ENCODE data around the gene APPBP2. TPM values are rescaled to one million over a fixed set of nuclear protein-coding genes. Genes with fewer than 3 reads are reported as not detected.
"Not testable (repeated sequence)": the region's sequence is repeated elsewhere in the genome, so short reads cannot be mapped to it uniquely, and the experiment has no call there.

Gene APPBP2
- total RNA-seq, 1 donor from 2014 or later = 55.1 TPM

- DNase-seq (ENCODE audit: low spot score) = not testable (repeated sequence)
Observed at GRCh38 chr17:60433021-60433997, 92.7 kb downstream of the APPBP2 start.

DNA sequence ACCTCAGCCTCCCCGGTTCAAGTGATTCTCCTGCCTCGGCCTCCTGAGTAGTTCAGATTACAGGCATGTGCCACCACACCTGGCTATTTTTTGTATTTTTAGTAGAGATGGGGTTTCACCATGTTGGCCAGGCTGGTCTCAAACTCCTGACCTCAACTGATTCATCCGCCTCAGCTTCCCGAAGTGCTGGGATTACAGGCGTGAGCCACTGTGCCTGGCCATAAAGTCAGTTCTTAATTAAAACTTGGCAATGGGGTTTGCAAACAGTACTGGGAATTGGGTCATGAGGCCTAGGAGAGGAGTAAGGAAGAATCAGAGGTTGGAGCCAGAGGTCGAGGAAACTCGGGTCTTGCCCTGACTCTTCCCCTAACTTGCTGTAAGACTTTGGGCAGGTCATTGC lies 95.5 kb downstream of the APPBP2 start:
- not testable (repeated sequence) for DNase-seq (ENCODE audit: low spot score)

GRCh38 chr17:60428491-60428890 lies 97.6 kb downstream of the APPBP2 start:
- not testable (repeated sequence) for DNase-seq (ENCODE audit: low spot score)

- no peak for DNase-seq (ENCODE audit: low spot score)
Observed at GRCh38 chr17:60426596-60426995, 99.4 kb downstream of the APPBP2 start.

- no peak for DNase-seq (ENCODE audit: low spot score)
Observed at GRCh38 chr17:60425626-60426025, 100.4 kb downstream of the APPBP2 start.

GRCh38 chr17:60423865-60424264 lies 102.2 kb downstream of the APPBP2 start:
- no peak for DNase-seq (ENCODE audit: low spot score)

GRCh38 chr17:60422162-60422665 lies 103.8 kb downstream of the APPBP2 start, which contains the start of gene CHCT1:
Gene CHCT1, plus strand, starts transcription at chr17:60422489. Its CDS starts 104 bp downstream, at chr17:60422593.
- no peak for DNase-seq (ENCODE audit: low spot score)

DNA sequence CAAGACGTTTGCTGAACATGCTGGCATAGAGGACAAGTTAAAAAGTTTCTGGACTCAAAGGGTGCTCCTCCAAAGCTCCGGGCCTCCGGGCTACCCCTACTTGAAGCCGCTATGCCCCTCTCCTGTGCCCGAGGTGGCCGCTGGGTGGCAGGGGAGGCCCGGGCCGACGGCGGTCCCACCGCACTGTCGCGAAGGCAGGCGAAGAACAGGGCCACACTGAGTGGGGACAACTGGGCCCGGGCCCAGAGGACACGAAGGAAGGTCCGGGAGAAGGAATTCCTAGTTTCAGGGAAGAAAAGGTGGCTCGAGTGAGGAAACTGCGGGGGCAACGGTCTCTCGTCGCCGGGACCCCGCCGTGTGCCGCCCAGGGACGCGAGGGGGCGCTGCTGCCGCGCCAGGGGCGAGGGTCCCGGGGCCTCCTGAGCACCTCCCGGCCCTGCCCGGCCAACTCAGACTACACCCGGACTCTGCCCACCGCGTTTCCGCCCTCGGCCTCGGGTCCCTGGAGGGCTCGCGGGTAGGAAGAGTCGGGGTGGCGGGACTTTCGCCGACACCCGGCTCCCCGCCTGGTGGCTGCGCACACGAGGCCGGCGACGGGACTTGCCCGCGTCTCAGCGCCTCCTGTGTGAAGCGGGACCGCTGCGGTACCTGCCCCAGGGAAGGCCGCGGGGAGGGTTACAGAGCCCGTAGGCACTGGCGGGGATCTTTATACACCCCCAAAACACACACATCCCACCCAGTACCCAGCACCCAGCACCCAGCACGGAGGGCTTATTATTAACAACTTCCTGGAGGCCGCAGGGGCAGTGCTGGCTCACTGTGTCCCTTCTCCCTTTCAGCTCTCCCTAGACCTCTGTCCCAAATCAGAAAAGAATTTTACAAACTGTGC lies 104.5 kb downstream of the APPBP2 start:
- DNase-seq (ENCODE audit: low spot score) = peak; percentile 48

GRCh38 chr17:60419875-60420274 lies 106.2 kb downstream of the APPBP2 start:
- DNase-seq (ENCODE audit: low spot score) = not testable (repeated sequence)

- DNase-seq (ENCODE audit: low spot score) = not testable (repeated sequence)
Observed at GRCh38 chr17:60419003-60419402, 107.0 kb downstream of the APPBP2 start.

DNA sequence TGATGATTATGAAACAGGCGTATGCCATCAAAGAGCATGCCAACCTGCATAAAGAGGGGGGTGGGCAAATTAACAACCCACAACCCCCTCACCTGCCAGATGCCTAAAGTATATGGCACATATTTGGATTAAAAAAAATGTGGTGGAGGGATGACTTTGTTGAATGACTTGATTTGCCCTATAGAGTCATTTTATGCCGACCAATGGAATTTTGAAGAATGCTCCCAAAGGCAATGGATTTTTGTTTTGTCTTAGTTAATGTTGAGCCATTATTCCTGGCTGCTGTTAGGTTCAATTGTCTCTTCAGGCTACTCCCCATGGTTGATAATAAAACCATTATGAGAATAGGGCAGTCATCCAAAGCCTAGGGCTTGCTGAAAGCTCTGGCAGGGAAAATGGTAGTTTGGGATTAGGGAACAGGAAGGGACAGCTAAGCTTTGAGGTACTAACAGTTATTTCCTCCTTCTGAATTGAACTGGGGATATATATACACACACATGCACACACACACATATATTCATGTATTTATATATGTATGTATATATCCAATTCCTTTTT lies 109.6 kb downstream of the APPBP2 start:
- no peak for DNase-seq (ENCODE audit: low spot score)

- DNase-seq (ENCODE audit: low spot score) = no peak
Observed at GRCh38 chr17:60415146-60415545, 110.9 kb downstream of the APPBP2 start.

- no peak for DNase-seq (ENCODE audit: low spot score)
Observed at GRCh38 chr17:60412701-60413100, 113.3 kb downstream of the APPBP2 start.

DNA sequence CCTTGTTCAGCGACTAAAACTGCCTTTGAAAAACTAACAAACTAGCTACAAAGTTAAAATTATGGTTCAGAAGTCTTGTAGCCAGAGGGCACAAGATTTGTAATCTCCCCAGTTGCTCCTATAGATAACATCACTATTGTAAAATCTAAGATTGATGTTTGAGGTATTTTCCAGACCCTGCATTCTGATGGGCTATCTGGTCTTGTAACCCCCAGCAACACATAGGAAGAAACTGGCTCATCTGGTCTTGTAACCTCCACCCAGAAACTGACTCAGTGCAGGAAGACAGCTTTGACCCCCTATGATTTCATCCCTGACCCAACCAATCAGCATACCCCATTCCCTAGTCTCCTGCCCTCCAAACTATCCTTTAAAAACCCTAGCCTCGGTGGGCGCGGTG lies 116.0 kb downstream of the APPBP2 start:
- no peak for DNase-seq (ENCODE audit: low spot score)

- no peak for DNase-seq (ENCODE audit: low spot score)
Observed at GRCh38 chr17:60406887-60407286, 119.2 kb downstream of the APPBP2 start.

DNA sequence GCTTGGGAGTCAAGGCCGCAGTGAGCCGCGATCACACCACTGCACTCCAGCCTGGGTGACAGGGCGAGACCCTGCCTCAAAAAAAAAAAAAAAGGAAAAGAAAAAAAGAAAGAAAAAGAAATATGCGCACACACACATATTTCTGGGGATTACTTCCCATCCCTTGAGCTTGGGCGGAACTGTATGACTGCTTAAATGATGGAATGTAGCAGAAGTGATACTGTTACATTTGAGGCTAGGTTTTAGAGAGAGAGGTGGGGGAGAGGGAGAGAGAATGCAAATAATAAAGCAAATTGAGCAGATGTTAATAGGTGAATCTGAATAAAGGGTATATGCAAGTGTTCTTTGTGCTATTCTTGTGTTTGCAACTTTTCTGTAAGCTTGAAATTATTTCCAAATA lies 122.1 kb downstream of the APPBP2 start:
- DNase-seq (ENCODE audit: low spot score) = no peak

- DNase-seq (ENCODE audit: low spot score) = no peak
Observed at GRCh38 chr17:60403523-60403810, 122.6 kb downstream of the APPBP2 start.

DNA sequence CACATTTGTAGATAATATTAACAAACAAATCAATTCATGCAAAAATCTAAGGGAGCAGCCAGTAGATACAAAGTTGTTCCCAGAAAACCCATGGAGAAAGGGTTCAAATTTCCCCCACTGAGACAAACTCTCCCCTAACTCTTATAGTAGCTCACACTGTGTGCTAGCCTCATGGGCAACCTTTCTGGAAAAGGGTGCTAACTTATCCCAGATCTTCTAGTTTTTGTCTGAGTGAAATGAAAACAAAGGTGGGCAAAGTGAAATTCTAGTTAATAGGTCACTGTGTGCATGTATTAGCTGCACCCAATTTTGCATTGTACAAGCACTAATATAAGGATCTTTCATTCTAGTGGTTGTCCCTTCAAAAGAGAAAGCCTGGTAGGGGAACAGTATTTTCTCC lies 124.2 kb downstream of the APPBP2 start:
- DNase-seq (ENCODE audit: low spot score) = no peak

DNA sequence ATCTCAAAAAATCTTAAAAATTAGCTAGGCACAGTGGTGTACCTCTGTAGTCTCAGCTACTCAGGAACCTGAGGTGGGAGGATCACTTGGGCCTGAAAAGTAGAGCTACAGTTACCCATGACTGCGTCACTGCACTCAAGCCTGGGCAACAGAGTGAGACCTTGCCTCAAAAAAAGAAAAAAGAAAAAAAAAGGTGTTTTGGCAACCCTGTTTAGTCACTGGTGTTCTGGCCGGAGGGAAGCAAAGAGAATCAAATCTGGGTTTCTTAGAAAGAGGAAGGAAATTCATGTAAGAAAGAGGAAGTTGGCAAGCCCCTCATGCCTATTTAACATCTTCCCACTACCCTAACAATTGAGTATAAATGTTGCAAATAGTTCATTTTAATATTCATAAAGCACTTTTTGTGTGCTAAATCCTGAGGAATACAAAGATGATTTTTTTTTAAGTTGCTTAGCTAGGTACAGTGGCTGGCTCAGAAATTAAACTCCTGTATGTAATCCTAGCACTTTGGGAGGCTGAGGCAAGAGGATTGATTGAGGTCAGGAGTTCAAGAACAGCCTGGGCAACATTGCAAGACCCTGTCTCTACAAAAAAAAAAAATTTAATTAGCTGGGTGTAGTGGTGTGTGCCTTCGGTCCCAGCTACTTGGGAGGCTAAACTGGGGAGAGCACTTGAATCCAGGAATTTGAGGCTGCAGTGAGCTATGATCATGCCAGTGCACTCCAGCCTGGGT lies 127.6 kb downstream of the APPBP2 start:
- no peak for DNase-seq (ENCODE audit: low spot score)

DNA sequence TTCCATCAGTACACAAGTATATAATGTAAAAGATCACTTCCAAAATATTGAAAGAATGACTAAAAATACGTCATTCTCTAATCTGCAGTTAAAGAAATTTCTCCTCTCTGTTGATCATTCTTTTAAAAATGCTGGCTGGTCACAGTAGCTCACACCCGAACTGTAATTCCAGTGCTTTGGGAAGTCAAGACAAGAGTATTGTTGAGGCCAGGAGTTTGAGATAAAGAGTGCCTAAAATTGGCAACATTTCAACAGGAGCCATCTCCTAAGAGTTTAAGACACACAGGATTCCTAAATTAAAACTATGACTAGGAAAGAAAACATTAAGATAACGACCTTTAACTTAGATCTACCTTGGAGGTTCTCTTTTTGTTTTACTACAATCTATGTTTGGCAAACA lies 129.6 kb downstream of the APPBP2 start:
- no peak for DNase-seq (ENCODE audit: low spot score)

GRCh38 chr17:60395508-60396065 lies 130.5 kb downstream of the APPBP2 start:
- no peak for DNase-seq (ENCODE audit: low spot score)
